Measurements from ENCODE around the gene POLR1D.

Gene POLR1D

GRCh38 chr13:27632648-27633047 is 11.0 kb downstream of the POLR1D start:
- no peak overlapping the region for H3K27ac ChIP-seq
- TF ChIP-seq CTCF (conservative IDR thresholded peaks at IDR 0.05), result no peak

- no peak overlapping the region for H3K27ac ChIP-seq
These were observed 12.5 kb downstream of the POLR1D start for GRCh38 chr13:27634231-27634630.

GRCh38 chr13:27634791-27635190 is 13.1 kb downstream of the POLR1D start:
- H3K27ac ChIP-seq, result no peak overlapping the region
- TF ChIP-seq CTCF (conservative IDR thresholded peaks at IDR 0.05), result no peak

More at GRCh38 chr13:27634231-27634630, 12.5 kb downstream of the POLR1D start:
- TF ChIP-seq CTCF (conservative IDR thresholded peaks at IDR 0.05), result no peak

GRCh38 chr13:27635266-27635665 is 13.6 kb downstream of the POLR1D start:
- H3K27ac ChIP-seq, result no peak overlapping the region
- TF ChIP-seq CTCF (conservative IDR thresholded peaks at IDR 0.05), result no peak

- H3K27ac ChIP-seq, result peak overlapping the region; percentile 49
These were observed 15.0 kb downstream of the POLR1D start for GRCh38 chr13:27636589-27637288.

GRCh38 chr13:27637289-27637626 is 15.6 kb downstream of the POLR1D start:
- H3K27ac ChIP-seq, result peak overlapping the region; percentile 49
- no peak for TF ChIP-seq CTCF (conservative IDR thresholded peaks at IDR 0.05)

More at GRCh38 chr13:27636589-27637288, 15.0 kb downstream of the POLR1D start:
- TF ChIP-seq CTCF (conservative IDR thresholded peaks at IDR 0.05), result no peak

- no peak for TF ChIP-seq CTCF (conservative IDR thresholded peaks at IDR 0.05)
- H3K27ac ChIP-seq, result peak overlapping the region; percentile 49; the same call in 1 of the 2 replicates
These were observed 16.3 kb downstream of the POLR1D start for GRCh38 chr13:27638001-27638400.

Measured in VCaP (cell line).